DMS79 (cell line): Measurements from ENCODE around the gene STOML1.
"Not testable (repeated sequence)": the region's sequence is repeated elsewhere in the genome, so short reads cannot be mapped to it uniquely, and the experiment has no call there.

Source experiments
- DNase-seq: peaks from one replicate; lab custom pipeline; 2025; lab: John Stamatoyannopoulos, UW

Gene STOML1

GRCh38 chr15:73946046-73946721, 45.9 kb downstream of the STOML1 start:
- no peak for DNase-seq

GRCh38 chr15:73945130-73945508, 47.0 kb downstream of the STOML1 start:
- DNase-seq, result no peak

GRCh38 chr15:73944161-73945129, 47.6 kb downstream of the STOML1 start:
- DNase-seq, result peak; percentile 6

- DNase-seq, result no peak
Measured at GRCh38 chr15:73942751-73943270, 49.3 kb downstream of the STOML1 start.

- DNase-seq, result no peak
Measured at GRCh38 chr15:73941871-73942635, 50.0 kb downstream of the STOML1 start.

- no peak for DNase-seq
Measured at GRCh38 chr15:73941449-73941848, 50.6 kb downstream of the STOML1 start.

- no peak for DNase-seq
Measured at GRCh38 chr15:73941044-73941443, 51.1 kb downstream of the STOML1 start.

GRCh38 chr15:73940061-73940981, 51.8 kb downstream of the STOML1 start:
- no peak for DNase-seq

- no peak for DNase-seq
Measured at GRCh38 chr15:73939138-73939537, 53.0 kb downstream of the STOML1 start.

- DNase-seq, result not testable (repeated sequence)
Measured at GRCh38 chr15:73938516-73938915, 53.6 kb downstream of the STOML1 start.

GRCh38 chr15:73937726-73938125, 54.4 kb downstream of the STOML1 start:
- no peak for DNase-seq

GRCh38 chr15:73937296-73937695, 54.8 kb downstream of the STOML1 start:
- DNase-seq, result no peak

- no peak for DNase-seq
Measured at GRCh38 chr15:73936588-73937290, 55.4 kb downstream of the STOML1 start.

- no peak for DNase-seq
Measured at GRCh38 chr15:73936181-73936580, 55.9 kb downstream of the STOML1 start.

GRCh38 chr15:73935547-73935946, 56.5 kb downstream of the STOML1 start:
- no peak for DNase-seq

- no peak for DNase-seq
Measured at GRCh38 chr15:73934281-73934680, 57.8 kb downstream of the STOML1 start.

- no peak for DNase-seq
Measured at GRCh38 chr15:73932381-73933191, 59.5 kb downstream of the STOML1 start.

GRCh38 chr15:73931441-73931840, 60.7 kb downstream of the STOML1 start:
- DNase-seq, result no peak

GRCh38 chr15:73930790-73931281, 61.3 kb downstream of the STOML1 start:
- no peak for DNase-seq
